Stimulated activated naive CD8-positive, alpha-beta T cell treated with anti-CD3 and anti-CD28 coated beads, Interleukin-15, Interleukin-2, amounts not matched to agents 100 U/mL and 50 U/mL, for 24 hours (primary cell): ENCODE data around the gene NXN.
"Not testable (repeated sequence)": the region's sequence is repeated elsewhere in the genome, so short reads cannot be mapped to it uniquely, and the experiment has no call there.

Experiments
- ATAC-seq: fragments of 150-1000 bp; cut with Tn5 transposase; one replicate; pipeline ENCODE4 v1.10.0; 2021
- DNase-seq: peaks from one replicate; pipeline ENCODE4 v3.0.0; 2021

Gene NXN

DNA sequence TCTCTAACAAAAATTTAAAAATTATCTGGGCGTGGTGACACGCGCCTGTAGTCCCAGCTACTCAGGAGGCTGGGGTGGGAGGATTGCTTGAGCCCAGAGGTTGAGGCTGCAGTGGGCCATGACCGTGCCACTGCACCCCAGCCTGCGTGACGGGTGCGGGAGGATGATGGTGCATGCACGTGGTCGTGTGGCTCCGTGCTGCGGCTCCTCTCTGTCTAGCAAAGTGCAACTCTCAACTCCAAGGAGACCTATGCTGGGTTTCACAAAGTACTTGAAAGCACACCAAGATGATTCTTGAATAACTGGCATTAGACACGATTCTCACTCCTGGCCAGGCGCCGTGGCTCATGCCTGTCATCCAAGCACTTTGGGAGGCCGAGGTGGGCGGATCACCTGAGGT is 25.8 kb downstream of the NXN start:
- ATAC-seq, result no peak
- no peak for DNase-seq

DNA sequence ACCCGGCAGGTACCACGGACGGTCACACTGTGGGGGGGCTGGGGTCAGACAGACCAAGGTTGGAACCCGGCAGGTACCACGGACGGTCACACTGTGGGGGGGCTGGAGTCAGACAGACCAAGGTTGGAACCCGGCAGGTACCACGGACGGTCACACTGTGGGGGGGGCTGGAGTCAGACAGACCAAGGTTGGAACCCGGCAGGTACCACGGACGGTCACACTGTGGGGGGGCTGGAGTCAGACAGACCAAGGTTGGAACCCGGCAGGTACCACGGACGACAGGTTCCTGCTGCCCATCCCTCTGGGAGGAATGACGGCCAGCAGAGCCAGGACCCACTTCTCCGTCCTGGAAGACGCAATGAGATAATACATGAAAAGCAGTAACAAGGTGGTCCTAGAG is 27.0 kb downstream of the NXN start:
- not testable (repeated sequence) for ATAC-seq, DNase-seq

DNA sequence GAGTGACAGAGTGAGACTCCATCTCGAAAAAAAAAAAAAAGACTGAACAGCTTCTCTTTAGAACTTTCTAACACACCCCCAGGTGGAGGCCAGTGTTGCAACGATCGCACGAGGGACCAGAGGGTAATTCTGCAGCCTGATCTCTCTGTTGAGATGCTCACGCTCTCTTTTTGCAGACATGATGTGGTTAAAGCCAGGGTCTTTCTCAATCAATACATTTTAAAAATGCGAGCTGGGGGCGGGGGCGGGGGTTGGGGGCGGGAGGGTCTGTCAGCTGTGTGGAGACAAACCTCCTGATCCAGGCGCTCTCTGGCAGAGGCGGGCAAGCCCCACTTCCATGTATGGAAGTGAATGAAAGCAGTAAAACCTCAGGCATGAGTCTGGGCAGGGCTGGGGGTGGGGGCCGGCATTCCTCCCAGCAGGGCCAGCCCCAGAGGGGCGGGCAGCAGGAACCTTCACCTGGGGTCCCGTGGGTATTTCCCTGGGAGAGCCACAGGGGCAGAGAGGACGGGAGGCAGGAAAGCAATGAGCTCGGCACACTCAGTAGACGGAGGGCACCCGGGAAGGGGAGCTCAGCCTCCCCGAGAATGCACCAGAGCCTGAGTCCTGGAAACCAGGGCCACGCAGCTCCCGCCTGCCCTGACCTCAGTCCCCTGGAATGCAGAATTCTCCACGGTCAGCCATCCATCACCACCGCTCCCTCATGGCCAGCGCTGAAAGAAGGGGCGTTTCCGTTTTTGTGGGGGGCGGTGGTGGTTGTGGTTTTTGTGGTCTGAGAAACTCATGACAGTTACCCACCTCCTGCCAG is 28.0 kb downstream of the NXN start:
- DNase-seq (no peak), ATAC-seq (peak; percentile 14)

DNA sequence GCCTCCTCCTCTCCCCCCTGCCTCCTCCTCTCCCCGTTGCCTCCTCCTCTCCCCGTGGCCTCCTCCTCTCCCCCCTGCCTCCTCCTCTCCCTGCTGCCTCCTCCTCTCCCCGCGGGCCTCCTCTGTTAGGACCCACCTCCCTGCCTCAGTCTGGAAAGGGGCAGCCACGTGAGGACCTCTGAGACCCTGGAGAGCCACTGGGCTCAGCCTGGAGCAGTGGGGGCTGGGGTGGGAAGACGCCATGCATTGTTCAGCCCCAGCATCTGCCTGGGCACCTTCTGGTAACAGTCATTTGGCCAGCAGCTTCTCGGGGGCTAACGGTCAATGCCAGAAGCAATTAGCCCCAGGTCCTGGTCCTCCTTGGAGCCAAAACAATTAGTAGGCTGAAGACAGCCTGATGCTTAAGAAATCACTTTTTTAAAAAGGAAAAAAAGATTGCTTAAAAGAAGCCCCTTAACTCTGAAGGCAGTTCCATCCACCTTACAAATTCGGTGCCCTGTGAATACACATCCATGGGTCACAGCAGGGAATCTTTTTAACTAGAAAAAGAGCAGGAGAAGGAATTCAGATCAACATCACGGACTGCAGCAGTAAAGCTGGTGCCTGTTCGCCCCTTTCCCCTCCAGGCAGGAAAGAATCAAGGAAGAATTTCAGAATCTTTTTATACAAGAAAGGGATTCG is 29.8 kb downstream of the NXN start:
- no peak for ATAC-seq
- DNase-seq, result no peak

DNA sequence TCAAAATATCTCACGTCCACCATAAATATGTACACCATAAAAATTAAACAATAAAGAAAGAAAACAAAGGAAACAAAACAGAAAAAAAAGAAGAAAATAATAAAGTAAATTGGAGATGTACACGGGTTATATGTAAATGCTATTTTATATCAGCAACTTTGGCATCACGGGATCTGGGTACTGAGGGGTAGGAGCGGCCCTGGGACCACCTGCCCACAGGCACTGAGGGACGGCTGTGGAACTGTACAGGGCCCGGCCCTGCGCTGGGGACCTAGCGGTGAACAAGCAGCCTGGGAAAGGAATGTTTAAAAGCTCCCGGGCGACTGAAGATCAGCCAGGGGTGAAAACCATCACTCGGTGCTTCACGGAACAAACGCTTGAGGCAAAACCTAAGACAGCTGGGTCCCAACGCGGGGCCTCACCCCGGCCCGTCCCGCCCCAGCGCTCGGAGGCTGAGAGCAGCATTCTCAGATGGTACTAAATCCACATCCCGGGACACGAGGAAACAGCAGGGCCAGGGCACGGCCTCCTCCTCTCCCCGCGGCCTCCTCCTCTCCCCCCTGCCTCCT is 31.2 kb downstream of the NXN start:
- DNase-seq (no peak), ATAC-seq (no peak)

DNA sequence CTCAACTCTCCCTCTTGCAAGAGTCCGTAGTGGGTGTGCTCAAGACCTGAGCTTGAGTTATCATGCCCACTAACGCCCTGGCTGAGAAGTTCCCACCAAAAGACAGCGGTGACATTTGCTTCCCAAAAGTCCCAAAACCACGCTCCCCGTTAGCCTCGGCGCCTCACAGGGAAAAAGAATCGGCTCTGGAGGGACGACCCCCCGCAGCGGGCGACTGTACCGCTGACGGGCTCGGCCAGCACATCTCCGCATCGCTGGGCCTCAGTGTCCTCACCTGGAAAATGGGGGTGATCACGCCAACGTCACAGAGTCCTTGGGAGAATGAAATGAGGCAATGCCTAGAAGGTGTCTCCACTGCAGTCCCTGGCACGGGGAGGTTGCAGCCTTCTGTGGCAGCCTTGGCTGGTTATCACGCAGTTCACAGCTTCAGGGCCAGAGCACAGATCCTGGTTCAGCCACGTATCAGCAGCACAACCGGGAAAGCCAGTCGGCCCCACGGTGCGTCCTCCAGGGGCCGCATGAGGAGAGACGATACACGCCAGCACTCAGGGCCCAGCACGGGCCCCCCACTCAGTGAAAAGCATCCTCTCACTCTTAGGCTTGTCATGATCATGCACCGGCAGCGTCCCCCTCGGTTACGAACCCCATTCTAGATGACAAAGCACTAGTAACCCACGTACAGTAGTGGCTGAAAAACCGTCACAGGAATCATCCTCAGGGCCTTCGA is 32.9 kb downstream of the NXN start:
- no peak for DNase-seq
- no peak for ATAC-seq

DNA sequence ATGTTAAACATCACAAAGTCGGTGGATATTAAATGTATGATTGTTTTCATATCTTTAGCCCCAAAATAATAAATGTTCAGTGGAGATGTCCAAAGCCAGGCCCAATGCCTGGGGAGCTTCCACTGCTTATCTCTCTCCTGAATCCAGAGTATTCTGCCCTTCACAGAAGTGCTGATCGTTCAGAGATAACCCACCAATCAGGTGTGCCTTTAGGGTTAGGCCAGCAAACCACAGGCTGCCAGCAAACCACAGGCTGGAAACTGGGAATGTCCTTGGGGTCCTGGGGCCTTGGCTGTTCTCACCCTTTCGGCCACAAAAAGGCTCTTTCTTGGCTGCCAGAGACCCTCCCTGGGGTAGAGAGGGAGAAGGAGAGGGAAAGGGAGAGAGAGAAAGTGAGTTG is 33.9 kb downstream of the NXN start:
- DNase-seq (no peak), ATAC-seq (no peak)

DNA sequence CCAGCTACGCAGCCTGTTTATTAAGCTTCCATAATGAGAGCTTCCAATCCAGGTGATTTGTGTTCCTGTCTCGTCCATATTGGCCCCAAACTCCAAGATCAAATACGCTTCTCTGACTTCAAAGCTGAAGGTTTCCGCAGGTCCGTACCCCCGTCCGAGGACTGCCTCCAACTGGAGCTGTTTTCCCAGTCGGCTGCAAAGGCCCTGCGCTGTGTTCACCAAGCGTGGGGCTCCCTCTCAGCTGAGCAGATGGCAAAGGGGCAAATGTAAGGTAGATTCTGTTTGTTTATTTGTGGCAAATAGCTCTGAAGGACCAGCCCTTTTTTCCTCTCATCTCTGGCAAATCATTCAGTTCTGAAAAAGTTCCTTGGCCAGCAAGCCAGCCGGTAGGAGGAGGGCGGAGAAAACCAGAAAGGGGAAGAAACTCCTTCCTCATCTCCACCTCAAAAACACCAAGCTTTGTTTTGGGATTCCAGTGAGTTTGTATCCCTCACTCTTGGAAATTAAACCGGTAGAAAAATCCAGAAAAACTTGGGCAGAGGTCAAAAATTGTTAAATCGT is 35.2 kb downstream of the NXN start:
- ATAC-seq (no peak), DNase-seq (no peak)

DNA sequence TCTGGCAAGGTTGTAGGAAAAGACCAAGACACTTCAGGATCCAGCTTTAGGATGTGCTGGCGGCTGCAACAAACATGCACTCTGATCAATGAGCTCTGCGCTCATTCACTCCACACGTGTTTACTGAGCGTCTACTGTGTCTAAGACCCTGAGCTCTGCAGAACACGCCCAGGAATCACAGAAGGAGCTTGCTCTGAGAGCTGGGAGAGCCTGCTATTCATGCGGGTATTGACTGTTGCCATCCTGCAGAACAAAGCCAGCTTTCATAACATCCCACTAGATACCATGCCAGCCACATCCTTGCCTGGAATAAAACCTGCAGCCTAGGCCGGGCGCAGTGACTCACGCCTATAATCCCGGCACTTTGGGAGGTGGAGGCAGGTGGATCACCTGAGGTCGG is 44.1 kb downstream of the NXN start:
- ATAC-seq, result no peak

DNA sequence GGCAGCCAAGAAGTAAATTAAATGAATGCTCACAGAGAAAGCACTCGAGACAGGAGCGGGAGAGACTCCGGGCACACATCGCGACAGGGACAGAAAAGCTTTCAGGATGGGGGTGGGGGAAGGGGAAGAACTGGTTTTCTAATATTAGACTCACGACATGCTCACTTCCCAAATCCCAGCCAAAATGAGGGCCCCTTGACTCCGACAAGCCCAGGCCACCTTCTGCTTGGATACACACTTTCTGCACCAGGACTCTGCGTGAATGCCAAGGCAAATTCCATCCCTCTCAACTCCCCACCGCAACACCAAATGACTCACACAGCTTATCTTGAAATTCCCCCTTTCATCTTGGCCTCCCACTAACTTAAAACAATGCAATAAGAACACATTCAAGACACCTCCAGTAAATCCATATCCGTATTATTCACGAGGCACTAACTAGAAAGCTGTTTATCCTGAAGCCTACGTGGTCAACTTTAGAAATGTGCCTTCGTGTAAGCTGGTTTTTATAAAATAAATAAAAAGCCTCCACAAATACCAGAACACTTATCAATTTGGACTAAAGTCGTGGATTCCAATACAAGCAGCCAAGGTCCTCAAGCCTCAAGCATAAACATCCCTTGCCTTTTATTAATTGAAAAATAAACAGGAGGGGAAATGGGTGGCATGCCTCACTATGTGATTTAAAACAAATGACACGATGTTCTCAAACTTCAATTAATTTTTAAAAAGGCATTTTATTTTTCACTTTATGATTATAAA is 46.1 kb downstream of the NXN start:
- DNase-seq (no peak), ATAC-seq (no peak)

More for the DNA sequence above, 44.1 kb downstream of the NXN start:
- no peak for DNase-seq

DNA sequence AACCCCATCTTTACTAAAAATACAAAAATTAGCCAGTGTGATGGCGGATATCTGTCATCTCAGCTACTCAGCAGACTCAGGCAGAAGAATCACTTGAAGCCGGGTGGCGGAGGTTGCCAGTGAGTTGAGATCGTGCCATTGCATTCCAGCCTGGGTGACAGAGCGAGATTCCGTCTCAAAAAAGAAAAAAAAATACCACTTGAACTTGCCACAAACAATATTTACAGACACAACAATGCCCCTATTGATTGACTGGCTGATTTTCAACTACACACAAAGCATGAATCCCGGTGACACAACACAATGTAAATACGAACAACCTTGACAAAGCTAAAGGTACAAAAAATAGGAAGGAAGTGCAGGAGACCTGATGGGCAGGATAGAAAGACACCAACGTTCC is 49.3 kb downstream of the NXN start:
- DNase-seq, result no peak
- no peak for ATAC-seq

DNA sequence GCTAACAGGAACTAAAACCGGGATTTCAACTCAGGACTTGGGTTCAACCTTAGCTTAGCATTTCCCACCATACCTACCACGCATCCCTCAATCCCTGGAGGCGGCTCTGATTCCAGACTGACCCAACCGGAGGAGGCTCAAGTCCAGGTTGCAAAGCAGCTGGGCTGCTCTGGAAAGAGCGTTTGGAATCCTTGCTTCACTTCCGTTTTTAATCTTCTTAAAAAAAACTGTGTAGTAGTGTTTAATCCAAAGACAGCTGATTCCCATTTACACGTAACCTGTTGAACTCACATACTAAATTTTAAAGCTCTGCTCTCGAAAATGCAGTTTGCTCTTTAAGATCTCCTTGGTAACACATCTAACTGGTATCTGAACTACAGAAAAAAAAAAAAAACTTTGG is 50.0 kb downstream of the NXN start:
- ATAC-seq, result no peak
- no peak for DNase-seq

DNA sequence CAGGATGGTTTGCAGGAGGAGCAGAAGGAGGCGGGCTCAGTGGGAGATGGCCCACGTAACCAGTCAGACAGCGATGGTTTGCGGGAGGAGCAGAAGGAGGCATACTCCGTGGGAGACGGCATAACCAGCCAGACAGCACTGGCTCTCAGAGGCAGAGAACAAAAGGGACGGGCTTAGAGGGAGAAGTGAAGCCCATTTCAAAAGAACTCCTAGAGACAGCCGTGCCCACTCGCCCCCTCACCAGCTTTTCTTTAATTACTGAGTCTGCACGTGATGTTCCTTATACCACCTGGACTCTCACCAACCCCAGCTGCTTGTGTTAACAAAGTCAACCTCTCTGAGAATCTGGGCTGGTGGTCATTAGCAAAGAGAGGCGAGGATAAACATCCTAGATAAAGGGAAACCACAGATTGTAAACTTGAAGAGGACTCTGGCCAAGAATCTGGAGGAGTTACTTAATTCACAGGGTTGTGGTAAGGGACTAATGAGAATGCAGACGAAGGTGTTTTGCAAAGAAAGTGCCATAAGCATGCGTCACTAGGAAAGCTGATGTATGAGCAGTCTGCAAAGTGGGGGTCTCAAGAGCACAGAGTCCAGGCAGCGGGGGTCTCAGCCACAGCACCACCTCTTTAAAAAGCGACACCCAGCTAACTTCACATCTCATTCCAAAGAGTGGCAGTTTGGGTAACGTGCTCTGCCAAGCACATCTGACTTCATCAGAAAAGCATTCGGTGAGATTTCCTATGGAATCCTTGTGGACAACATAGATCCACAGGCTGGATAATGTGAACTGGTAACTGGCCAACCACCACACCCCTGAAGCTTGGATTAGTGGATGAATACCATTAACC is 51.7 kb downstream of the NXN start:
- DNase-seq, result no peak
- no peak for ATAC-seq

DNA sequence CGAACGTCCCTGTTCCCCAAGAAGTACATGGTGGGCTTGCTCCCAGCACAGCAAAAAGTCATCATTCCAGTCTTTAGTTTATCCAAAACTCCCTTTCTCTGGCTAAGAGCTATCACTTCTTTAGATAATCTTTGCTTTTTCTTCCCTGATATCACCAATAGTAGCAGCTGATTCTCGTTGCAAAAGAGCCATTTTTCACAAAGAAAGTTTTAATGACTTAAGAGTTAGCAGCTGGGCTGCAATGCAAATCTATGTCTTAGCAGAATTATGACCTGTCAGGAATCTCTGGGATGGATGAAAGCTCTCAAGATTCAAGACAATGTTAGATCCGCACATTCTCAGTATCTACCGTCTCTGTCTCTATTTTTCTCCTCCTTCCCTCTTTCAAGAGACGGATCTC is 53.8 kb downstream of the NXN start:
- DNase-seq (no peak), ATAC-seq (no peak)

DNA sequence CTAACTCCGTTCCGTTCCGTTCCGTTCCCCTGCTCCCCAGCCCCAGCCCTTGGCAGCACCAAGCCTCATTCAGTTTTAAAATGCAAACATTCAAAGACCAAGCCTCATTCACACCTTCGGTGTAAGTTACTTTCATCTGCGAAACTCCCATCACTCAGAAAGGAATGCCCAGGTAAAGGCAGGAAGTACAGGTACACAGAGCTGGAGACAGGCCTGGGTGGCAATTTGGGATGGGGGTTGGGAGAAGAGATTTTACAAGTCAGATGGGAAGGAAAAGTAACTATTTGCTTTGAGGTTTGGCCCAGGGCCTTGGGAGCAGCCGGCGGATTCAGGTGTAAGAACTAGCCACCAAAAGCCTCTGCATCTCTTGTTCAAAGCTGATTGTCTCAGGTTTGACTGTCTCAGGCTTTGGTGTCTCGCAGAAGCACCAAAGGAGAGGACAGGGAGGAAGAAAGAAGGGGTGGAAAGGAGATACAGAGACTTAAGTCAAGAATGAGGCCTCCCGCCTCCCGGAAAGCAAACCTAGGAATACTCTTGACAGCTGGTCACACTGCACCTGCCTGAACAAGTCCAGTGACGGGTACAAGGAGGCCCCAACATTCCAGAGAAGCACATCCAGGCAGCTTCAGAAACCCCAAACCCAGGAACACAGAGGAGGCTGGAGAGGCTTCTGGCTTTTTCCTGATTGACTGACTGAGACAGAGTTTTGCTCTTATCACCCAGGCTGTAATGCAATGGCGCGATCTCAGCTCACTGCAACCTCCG is 54.7 kb downstream of the NXN start:
- ATAC-seq (no peak), DNase-seq (no peak)

DNA sequence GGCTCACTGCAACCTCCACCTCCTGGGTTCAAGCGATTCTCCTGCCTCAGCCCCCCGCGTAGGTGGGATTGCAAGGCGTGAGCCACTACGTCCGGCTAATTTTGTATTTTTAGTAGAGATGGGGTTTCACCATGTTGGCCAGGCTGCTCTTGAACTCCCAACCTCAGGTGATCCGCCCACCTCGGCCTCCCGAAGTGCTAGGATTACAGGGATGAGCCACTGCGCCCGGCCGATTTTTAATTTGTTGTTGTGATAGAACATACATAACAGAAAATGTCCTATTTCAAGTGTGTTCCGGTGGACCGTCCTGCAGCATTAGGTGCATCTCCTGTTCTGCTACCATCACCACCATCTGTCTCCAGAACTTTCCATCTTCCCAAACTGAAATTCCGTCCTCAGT is 55.3 kb downstream of the NXN start:
- not testable (repeated sequence) for ATAC-seq, DNase-seq

DNA sequence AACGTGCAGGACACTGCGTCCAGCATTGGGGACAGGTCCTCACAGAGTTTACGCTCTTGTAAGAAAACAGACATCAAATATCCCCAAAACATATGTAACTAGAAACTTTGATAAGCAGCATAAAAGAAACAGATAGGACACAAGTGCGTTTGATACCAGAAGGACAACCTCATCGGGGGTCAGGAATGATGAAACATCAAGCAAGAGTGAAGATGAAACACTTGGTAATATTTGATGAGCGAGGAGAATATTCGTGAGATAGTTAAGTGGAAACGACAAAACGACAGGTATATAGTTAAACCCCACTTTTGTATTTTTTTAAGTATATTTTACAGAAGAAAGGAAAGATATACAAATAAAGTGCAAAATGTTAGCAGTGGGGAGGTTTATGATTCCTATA is 55.9 kb downstream of the NXN start:
- no peak for ATAC-seq
- DNase-seq, result no peak

DNA sequence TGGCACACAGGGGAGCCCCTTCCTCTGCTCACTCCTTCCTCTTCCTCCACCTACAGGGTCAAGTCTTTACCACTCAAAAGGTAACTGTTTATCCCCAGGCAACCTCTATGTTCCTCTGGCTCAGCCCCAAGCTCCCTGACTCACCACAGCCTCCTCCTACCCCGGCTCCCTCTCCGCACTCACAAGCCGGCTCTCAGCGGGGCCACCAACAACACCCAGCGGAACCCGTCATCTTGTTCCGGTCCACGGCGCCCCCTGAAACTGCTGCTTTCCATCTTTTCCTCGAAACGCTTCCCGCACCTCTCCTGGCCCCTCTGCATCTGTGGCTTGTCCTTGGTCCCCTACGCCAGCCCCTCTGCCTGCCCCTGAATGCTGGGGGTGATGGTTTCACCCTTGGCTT is 58.4 kb downstream of the NXN start:
- ATAC-seq, result no peak
- no peak for DNase-seq

DNA sequence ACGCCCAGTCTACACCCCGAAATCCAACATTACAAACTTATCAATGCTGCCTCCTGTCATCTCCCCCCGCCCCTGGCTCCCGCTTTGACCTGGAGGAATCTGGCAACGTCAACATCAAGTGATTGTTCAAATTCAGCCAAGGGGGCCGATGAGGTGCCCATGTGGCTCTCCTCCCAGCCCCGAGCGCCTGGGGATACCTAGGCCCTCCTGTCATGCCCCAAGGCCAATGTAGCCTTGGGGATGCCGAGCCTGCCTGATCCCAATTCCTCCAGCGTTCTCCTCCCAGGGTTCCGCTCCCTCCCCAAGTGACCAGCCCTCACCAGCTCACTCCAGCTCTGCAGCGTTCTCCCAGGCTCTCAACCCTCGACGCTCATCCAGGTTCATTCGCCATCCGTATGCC is 59.4 kb downstream of the NXN start:
- DNase-seq (no peak), ATAC-seq (no peak)
